HG03439 (cell line): ENCODE results near the gene SCYL1.
A peak's percentile ranks its signal among the peaks of the same experiment; 100 is the strongest.

Experiments
- ATAC-seq: cut with Tn5 transposase; IDR thresholded peaks from one replicate; pipeline ENCODE4 v1.9.1; 2021; ENCODE audit warnings: mild to moderate bottlenecking, moderate library complexity; ENCODE audit not compliant: unreplicated experiment

SCYL1 gene

GRCh38 chr11:65492637-65493366 lies 32.1 kb upstream of the SCYL1 start:
- ATAC-seq: no peak

DNA sequence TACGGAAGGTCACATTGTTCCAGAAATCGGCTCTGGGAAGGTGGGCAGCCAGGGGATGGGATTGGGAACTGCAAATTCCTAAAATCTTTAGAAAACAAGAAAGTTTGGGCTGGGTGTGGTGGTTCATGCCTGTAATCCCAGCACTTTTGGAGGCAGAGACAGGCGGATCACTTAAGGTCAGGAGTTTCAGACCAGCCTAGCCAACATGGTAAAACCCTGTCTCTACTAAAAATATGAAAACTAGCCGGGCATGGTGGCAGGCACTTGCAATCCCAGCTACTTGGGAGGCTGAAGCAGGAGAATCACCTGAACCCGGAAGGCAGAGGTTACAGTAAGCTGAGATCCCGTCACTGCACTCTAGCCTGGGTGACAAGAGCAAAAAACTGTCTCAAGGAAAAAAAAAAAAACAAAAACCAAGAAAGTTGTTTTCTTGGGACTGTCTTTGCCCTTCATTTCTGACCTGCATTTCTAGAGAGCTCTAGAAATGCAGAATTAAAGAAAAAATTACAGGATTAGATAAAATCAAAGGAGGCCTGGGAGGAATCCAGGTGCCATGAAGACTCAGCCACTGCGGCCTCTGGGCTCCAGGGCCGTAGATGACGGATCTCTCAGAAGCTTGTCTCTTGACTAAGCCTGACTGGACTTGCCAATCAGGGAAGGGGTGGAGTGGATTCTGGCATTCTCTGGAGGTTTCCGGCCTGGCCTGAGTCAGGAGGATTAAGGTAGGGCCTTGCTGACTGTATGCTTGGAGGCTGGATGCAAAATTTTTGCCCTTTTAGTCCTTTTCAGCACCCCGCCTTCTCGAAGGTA lies 31.3 kb upstream of the SCYL1 start:
- no peak for ATAC-seq

- ATAC-seq: peak; percentile 1
These were observed 28.4 kb upstream of the SCYL1 start for GRCh38 chr11:65496304-65497140.

GRCh38 chr11:65497141-65498041 lies 27.5 kb upstream of the SCYL1 start:
- ATAC-seq: peak; percentile 66

DNA sequence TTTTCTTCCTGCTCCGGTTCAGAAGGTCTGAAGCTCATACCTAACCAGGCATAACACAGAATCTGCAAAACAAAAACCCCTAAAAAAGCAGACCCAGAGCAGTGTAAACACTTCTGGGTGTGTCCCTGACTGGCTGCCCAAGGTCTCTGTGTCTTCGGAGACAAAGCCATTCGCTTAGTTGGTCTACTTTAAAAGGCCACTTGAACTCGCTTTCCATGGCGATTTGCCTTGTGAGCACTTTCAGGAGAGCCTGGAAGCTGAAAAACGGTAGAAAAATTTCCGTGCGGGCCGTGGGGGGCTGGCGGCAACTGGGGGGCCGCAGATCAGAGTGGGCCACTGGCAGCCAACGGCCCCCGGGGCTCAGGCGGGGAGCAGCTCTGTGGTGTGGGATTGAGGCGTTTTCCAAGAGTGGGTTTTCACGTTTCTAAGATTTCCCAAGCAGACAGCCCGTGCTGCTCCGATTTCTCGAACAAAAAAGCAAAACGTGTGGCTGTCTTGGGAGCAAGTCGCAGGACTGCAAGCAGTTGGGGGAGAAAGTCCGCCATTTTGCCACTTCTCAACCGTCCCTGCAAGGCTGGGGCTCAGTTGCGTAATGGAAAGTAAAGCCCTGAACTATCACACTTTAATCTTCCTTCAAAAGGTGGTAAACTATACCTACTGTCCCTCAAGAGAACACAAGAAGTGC lies 26.7 kb upstream of the SCYL1 start:
- no peak for ATAC-seq

DNA sequence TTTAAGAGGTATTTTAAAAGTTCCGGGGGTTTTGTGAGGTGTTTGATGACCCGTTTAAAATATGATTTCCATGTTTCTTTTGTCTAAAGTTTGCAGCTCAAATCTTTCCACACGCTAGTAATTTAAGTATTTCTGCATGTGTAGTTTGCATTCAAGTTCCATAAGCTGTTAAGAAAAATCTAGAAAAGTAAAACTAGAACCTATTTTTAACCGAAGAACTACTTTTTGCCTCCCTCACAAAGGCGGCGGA lies 26.2 kb upstream of the SCYL1 start:
- ATAC-seq: no peak

DNA sequence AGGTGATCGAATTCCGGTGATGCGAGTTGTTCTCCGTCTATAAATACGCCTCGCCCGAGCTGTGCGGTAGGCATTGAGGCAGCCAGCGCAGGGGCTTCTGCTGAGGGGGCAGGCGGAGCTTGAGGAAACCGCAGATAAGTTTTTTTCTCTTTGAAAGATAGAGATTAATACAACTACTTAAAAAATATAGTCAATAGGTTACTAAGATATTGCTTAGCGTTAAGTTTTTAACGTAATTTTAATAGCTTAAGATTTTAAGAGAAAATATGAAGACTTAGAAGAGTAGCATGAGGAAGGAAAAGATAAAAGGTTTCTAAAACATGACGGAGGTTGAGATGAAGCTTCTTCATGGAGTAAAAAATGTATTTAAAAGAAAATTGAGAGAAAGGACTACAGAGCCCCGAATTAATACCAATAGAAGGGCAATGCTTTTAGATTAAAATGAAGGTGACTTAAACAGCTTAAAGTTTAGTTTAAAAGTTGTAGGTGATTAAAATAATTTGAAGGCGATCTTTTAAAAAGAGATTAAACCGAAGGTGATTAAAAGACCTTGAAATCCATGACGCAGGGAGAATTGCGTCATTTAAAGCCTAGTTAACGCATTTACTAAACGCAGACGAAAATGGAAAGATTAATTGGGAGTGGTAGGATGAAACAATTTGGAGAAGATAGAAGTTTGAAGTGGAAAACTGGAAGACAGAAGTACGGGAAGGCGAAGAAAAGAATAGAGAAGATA lies 25.7 kb upstream of the SCYL1 start, which contains the start of gene MALAT1:
MALAT1 (plus strand) TSS at position 69 of the 736 bp plus-strand sequence.
- ATAC-seq: peak; percentile 34

- no peak for ATAC-seq
These were observed 25.0 kb upstream of the SCYL1 start for GRCh38 chr11:65499713-65500386.

DNA sequence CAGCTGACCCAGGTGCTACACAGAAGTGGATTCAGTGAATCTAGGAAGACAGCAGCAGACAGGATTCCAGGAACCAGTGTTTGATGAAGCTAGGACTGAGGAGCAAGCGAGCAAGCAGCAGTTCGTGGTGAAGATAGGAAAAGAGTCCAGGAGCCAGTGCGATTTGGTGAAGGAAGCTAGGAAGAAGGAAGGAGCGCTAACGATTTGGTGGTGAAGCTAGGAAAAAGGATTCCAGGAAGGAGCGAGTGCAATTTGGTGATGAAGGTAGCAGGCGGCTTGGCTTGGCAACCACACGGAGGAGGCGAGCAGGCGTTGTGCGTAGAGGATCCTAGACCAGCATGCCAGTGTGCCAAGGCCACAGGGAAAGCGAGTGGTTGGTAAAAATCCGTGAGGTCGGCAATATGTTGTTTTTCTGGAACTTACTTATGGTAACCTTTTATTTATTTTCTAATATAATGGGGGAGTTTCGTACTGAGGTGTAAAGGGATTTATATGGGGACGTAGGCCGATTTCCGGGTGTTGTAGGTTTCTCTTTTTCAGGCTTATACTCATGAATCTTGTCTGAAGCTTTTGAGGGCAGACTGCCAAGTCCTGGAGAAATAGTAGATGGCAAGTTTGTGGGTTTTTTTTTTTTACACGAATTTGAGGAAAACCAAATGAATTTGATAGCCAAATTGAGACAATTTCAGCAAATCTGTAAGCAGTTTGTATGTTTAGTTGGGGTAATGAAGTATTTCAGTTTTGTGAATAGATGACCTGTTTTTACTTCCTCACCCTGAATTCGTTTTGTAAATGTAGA lies 24.3 kb upstream of the SCYL1 start:
- ATAC-seq: no peak

- ATAC-seq: no peak
These were observed 23.8 kb upstream of the SCYL1 start for GRCh38 chr11:65501186-65501471.

DNA sequence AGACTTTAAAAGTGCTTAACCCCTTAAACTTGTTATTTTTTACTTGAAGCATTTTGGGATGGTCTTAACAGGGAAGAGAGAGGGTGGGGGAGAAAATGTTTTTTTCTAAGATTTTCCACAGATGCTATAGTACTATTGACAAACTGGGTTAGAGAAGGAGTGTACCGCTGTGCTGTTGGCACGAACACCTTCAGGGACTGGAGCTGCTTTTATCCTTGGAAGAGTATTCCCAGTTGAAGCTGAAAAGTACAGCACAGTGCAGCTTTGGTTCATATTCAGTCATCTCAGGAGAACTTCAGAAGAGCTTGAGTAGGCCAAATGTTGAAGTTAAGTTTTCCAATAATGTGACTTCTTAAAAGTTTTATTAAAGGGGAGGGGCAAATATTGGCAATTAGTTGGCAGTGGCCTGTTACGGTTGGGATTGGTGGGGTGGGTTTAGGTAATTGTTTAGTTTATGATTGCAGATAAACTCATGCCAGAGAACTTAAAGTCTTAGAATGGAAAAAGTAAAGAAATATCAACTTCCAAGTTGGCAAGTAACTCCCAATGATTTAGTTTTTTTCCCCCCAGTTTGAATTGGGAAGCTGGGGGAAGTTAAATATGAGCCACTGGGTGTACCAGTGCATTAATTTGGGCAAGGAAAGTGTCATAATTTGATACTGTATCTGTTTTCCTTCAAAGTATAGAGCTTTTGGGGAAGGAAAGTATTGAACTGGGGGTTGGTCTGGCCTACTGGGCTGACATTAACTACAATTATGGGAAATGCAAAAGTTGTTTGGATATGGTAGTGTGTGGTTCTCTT lies 23.2 kb upstream of the SCYL1 start:
- ATAC-seq: no peak

GRCh38 chr11:65502274-65502554 lies 22.7 kb upstream of the SCYL1 start:
- ATAC-seq: no peak

DNA sequence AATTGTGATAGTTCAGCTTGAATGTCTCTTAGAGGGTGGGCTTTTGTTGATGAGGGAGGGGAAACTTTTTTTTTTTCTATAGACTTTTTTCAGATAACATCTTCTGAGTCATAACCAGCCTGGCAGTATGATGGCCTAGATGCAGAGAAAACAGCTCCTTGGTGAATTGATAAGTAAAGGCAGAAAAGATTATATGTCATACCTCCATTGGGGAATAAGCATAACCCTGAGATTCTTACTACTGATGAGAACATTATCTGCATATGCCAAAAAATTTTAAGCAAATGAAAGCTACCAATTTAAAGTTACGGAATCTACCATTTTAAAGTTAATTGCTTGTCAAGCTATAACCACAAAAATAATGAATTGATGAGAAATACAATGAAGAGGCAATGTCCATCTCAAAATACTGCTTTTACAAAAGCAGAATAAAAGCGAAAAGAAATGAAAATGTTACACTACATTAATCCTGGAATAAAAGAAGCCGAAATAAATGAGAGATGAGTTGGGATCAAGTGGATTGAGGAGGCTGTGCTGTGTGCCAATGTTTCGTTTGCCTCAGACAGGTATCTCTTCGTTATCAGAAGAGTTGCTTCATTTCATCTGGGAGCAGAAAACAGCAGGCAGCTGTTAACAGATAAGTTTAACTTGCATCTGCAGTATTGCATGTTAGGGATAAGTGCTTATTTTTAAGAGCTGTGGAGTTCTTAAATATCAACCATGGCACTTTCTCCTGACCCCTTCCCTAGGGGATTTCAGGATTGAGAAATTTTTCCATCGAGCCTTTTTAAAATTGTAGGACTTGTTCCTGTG lies 22.1 kb upstream of the SCYL1 start:
- ATAC-seq: no peak

DNA sequence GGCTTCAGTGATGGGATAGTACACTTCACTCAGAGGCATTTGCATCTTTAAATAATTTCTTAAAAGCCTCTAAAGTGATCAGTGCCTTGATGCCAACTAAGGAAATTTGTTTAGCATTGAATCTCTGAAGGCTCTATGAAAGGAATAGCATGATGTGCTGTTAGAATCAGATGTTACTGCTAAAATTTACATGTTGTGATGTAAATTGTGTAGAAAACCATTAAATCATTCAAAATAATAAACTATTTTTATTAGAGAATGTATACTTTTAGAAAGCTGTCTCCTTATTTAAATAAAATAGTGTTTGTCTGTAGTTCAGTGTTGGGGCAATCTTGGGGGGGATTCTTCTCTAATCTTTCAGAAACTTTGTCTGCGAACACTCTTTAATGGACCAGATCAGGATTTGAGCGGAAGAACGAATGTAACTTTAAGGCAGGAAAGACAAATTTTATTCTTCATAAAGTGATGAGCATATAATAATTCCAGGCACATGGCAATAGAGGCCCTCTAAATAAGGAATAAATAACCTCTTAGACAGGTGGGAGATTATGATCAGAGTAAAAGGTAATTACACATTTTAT lies 21.4 kb upstream of the SCYL1 start:
- ATAC-seq: no peak

GRCh38 chr11:65503949-65504673 lies 20.8 kb upstream of the SCYL1 start:
- ATAC-seq: no peak
